HL-60 (cell line): ENCODE data around the gene KDR.

Experiments
- DNase-seq, 2 experiments: peaks; one replicate each; pipeline ENCODE4 v3.0.0-alpha.2; 2010 to 2020; ENCODE audit warnings: low read depth in 1 of 2, low spot score in 1 of 2
- H3K27ac ChIP-seq: fragments of 250-450 bp; sonication (Bioruptor Pico); replicated peaks from 2 replicates; pipeline ENCODE4 v1.5.1; 2020; ENCODE audit warnings: mild to moderate bottlenecking, moderate library complexity
- H3K27me3 ChIP-seq: fragments of 250-450 bp; sonication (Bioruptor Pico); 2 replicates; pipeline ENCODE4 v1.5.1; 2021; ENCODE audit warnings: mild to moderate bottlenecking, moderate library complexity; ENCODE audit not compliant: insufficient read depth, poor library complexity, severe bottlenecking
- H3K4me3 ChIP-seq: replicated peaks from 2 replicates; pipeline ENCODE4 v1.5.1; 2011; ENCODE audit warnings: mild to moderate bottlenecking, control low read depth, low read length; ENCODE audit not compliant: insufficient read depth
- GABPA ChIP-seq: IDR thresholded peaks from 2 replicates; pipeline ENCODE4 v1.6.1; 2012; ENCODE audit warnings: low read depth
- POLR2AphosphoS5 ChIP-seq: IDR thresholded peaks from 2 replicates; pipeline ENCODE4 v1.6.1; 2012; ENCODE audit warnings: low read depth
- SPI1 ChIP-seq: IDR thresholded peaks from 2 replicates; pipeline ENCODE4 v1.6.1; 2012; ENCODE audit warnings: low read depth, mild to moderate bottlenecking, borderline replicate concordance
- TF ChIP-seq, protein P1 (sequence below): IDR thresholded peaks from one replicate; pipeline ENCODE4 v1.5.1; 2011; ENCODE audit warnings: low read length, control low read depth, inconsistent platforms; ENCODE audit not compliant: insufficient read depth
- TF ChIP-seq, protein P2 (sequence below): IDR thresholded peaks from 2 replicates; pipeline ENCODE4 v1.6.1; 2012; ENCODE audit warnings: low read depth; ENCODE audit not compliant: insufficient replicate concordance

KDR gene

GRCh38 chr4:55111601-55112000 is 13.8 kb downstream of the KDR start:
- Histone ChIP-seq H3K27me3 (no peaks in the 10 kb centered on the region), H3K4me3 (no peak overlapping the region), H3K27ac (no peak overlapping the region)
- DNase-seq = no peak
- TF ChIP-seq POLR2AphosphoS5 = no peak
- TF ChIP-seq, protein P1, sequence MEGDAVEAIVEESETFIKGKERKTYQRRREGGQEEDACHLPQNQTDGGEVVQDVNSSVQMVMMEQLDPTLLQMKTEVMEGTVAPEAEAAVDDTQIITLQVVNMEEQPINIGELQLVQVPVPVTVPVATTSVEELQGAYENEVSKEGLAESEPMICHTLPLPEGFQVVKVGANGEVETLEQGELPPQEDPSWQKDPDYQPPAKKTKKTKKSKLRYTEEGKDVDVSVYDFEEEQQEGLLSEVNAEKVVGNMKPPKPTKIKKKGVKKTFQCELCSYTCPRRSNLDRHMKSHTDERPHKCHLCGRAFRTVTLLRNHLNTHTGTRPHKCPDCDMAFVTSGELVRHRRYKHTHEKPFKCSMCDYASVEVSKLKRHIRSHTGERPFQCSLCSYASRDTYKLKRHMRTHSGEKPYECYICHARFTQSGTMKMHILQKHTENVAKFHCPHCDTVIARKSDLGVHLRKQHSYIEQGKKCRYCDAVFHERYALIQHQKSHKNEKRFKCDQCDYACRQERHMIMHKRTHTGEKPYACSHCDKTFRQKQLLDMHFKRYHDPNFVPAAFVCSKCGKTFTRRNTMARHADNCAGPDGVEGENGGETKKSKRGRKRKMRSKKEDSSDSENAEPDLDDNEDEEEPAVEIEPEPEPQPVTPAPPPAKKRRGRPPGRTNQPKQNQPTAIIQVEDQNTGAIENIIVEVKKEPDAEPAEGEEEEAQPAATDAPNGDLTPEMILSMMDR = no peak

DNA sequence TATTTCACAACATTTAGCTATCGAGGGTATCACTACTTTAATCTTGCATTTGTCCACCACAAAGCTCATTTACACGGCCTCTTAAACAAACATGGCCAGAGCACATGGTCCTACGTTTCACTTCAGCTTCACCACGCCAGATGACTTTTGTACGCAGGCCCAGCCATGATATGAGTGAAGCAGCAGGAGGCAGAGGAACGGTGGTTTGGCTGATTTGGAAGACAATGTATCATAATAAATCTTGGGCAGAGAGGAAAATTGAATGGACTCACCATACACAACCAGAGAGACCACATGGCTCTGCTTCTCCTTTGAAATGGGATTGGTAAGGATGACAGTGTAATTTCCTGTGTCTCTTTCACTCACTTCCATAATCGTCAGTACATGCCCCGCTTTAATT is 15.3 kb downstream of the KDR start:
- H3K4me3 ChIP-seq = no peak overlapping the region
- H3K27me3 ChIP-seq = no peaks in the 10 kb centered on the region
- no peak overlapping the region for H3K27ac ChIP-seq
- no peak for DNase-seq
- TF ChIP-seq, protein P2, sequence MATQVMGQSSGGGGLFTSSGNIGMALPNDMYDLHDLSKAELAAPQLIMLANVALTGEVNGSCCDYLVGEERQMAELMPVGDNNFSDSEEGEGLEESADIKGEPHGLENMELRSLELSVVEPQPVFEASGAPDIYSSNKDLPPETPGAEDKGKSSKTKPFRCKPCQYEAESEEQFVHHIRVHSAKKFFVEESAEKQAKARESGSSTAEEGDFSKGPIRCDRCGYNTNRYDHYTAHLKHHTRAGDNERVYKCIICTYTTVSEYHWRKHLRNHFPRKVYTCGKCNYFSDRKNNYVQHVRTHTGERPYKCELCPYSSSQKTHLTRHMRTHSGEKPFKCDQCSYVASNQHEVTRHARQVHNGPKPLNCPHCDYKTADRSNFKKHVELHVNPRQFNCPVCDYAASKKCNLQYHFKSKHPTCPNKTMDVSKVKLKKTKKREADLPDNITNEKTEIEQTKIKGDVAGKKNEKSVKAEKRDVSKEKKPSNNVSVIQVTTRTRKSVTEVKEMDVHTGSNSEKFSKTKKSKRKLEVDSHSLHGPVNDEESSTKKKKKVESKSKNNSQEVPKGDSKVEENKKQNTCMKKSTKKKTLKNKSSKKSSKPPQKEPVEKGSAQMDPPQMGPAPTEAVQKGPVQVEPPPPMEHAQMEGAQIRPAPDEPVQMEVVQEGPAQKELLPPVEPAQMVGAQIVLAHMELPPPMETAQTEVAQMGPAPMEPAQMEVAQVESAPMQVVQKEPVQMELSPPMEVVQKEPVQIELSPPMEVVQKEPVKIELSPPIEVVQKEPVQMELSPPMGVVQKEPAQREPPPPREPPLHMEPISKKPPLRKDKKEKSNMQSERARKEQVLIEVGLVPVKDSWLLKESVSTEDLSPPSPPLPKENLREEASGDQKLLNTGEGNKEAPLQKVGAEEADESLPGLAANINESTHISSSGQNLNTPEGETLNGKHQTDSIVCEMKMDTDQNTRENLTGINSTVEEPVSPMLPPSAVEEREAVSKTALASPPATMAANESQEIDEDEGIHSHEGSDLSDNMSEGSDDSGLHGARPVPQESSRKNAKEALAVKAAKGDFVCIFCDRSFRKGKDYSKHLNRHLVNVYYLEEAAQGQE = no peak
- TF ChIP-seq, protein P1 = no peak
- TF ChIP-seq SPI1 (no peak), GABPA (no peak), POLR2AphosphoS5 (no peak)

GRCh38 chr4:55107054-55107453 is 18.3 kb downstream of the KDR start:
- no peak for TF ChIP-seq SPI1
- TF ChIP-seq, protein P2 = no peak
- no peak for TF ChIP-seq GABPA
- DNase-seq = no peak
- Histone ChIP-seq H3K27me3 (no peaks in the 10 kb centered on the region), H3K4me3 (no peak overlapping the region), H3K27ac (no peak overlapping the region)

GRCh38 chr4:55103224-55103623 is 22.2 kb downstream of the KDR start:
- no peak for DNase-seq
- Histone ChIP-seq H3K27ac (no peak overlapping the region), H3K27me3 (no peaks in the 10 kb centered on the region), H3K4me3 (no peak overlapping the region)
- TF ChIP-seq, protein P1 = no peak
- TF ChIP-seq SPI1 (no peak), GABPA (no peak), POLR2AphosphoS5 (no peak)
- TF ChIP-seq, protein P2 = no peak
